Measurements from ENCODE around the gene BFSP2.
"Not testable (repeated sequence)": the region's sequence is repeated elsewhere in the genome, so short reads cannot be mapped to it uniquely, and the experiment has no call there.

The BFSP2 gene

GRCh38 chr3:133487920-133488540, 88.2 kb downstream of the BFSP2 start:
- DNase-seq: no peak

- DNase-seq: no peak
Observed at GRCh38 chr3:133488785-133489367, 89.0 kb downstream of the BFSP2 start.

GRCh38 chr3:133489466-133490085, 89.7 kb downstream of the BFSP2 start:
- no peak for DNase-seq

GRCh38 chr3:133490468-133491351, 90.9 kb downstream of the BFSP2 start:
- DNase-seq: no peak

GRCh38 chr3:133491481-133492059, 91.7 kb downstream of the BFSP2 start:
- no peak for DNase-seq

DNA sequence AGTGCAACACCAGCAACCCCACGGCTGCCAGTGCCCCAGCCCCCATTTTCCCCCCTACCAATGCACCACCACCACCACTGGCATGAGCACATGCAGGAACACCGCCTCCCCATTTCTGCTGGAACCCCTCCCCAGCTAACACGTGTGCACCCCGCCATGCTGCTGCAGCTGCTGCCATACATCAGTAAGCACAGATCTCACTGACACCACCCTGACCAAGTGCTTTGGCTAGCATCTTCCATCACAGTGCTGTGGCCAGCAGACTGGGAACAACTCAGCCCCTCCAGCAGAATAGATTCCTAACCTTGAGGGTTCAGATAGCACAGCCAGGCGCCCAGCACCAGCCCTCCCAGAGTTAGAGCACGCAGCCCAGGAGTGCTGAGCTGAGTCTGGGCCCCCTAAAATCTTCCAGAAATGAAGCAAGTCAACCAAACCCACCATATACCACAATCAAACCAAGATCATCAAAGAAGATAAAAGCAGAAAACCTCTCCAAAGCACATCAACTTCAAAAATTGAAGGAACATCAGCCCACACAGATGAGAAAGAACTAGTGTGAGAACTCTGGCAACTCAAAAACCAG, 92.4 kb downstream of the BFSP2 start:
- DNase-seq: no peak

- DNase-seq: no peak
Observed at GRCh38 chr3:133494469-133494868, 94.6 kb downstream of the BFSP2 start.

DNA sequence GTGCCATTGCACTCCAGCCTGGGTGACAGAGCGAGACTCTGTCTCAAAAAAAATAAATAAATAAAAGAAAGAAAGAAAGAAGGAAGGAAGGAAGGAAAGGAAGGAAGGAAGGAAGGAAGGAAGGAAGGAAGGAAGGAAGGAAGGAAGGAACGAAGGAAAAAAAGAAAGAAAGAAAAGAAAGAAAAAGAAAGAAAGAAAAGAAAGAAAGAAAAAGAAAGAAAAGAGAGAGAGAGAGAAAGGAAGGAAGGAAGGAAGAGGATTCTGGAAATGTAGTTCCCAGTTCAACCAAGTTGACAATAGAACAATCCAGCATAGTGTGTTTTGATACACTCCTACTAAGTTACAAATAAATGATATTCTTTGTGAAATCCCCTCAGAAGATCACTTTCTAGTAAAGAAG, 102.7 kb downstream of the BFSP2 start:
- DNase-seq: not testable (repeated sequence)

DNA sequence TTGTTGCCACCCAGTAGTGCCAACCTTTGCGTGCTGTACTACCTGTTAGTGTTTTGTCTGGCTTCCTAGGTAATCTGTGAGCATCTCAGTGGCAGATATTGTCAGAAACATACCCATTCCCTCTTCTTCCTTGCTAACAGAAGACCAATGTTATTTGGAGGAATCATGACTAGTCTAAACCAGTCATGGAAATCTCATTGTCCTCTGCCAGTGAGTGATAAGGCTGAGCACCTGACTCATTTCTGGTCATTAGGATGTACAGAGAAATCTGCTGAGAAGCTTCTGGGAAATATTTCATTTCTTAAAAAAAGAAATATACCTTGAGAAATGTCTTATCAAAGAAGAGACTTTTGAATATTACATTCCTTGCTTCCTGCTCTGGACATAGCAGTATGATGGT, 103.6 kb downstream of the BFSP2 start:
- no peak for DNase-seq

GRCh38 chr3:133504736-133505135, 104.9 kb downstream of the BFSP2 start:
- no peak for DNase-seq

- no peak for DNase-seq
Observed at GRCh38 chr3:133505813-133506212, 106.0 kb downstream of the BFSP2 start.

DNA sequence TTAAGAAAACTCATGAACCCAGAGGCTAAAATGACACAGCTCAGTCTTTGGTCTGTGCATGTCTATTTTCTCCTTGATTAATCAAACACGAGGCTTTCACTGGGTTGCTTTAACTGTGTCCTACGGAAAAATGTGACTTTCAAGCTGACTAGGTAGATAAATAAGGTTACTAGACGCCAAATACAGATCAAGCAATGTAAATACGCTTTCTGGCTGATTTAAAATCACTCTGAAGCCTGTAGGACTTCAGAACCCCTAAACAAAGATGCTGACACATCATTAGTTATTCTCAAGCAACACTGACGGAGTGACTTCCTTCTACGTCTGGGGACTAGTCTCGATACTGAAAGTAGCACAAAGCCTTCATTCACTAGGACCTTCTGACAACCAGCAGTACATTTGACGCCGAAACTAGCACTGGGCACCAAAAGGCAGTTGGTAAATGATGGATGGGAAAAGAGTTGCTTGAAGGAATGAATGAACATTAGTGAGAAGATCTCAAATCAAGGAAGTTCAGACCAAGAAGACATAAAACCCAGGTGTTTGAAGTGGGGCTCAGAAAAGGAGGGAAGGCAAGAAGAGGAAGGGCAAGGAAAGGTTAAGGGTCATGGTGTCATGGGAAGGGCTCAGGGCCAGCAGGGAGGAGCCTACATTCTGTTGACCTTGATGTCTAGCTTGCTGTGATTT, 106.5 kb downstream of the BFSP2 start:
- DNase-seq: no peak

DNA sequence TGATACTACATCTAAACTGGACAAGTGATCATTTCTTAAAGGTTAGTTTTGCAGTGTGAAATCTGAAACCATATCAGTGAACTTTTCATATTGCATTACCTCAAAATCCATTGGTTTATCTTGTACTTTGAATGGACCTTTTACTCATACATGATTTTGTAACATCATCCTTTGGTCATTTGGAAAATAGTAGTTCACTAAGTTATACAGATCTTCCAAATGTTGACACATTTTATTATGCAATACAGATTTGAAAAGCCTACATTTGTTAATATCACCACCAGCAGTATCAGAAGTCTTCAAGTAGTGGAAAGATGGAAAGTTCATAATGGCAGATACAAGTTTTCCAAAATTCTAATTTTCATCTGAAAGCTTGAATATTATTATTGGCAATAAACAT, 109.6 kb downstream of the BFSP2 start:
- no peak for DNase-seq

DNA sequence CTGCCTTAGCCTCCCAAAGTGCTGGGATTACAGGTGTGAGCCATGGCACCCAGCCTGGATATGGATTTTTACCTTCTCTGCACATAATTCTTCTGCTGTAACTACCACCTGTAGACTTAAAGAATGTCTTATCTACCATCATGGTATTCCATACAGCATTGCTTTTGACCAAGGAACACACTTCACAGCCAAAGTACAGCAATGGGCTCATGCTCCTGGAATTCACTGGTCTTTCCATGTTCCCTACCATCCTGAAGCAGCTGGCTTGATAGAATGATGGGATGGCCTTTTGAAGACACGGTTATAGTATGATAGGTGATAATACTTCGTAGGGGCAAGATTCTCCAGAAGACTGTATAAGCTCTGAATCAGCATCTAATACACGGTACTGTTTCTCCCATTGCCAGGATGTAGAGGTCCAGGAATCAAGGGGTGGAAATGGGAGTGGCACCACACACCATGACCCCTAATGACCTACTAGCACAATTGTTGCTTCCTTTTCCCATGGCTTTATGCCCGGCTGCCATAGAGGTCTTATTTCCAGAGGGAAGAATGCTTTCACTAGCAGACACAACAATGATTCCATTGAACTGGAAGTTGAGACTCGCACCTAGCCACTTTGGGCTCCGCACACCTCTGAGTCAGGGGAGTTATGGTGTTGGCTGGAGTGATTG, 112.7 kb downstream of the BFSP2 start:
- no peak for DNase-seq

- DNase-seq: no peak
Observed at GRCh38 chr3:133514418-133514817, 114.6 kb downstream of the BFSP2 start.

GRCh38 chr3:133515127-133515526, 115.3 kb downstream of the BFSP2 start:
- no peak for DNase-seq

GRCh38 chr3:133520286-133520685, 120.4 kb downstream of the BFSP2 start:
- DNase-seq: no peak

DNA sequence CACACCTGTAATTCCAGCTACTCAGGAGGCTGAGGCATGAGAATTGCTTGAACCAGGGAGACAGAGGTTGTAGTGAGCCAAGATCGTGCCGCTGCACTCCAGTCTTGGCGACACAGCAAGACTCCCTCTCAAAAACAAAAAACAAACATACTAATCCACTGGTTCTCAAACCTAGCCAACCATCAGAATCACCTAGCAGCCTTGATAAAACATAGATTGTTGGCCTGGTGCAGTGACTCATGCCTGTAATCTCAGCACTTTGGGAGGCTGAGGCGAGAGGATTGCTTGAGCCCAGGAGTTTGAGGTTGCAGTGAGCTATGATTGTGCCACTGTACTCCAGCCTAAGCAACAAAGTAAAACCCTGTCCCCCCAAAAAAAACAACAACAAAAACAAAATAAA, 121.1 kb downstream of the BFSP2 start:
- not testable (repeated sequence) for DNase-seq

GRCh38 chr3:133521946-133522345, 122.1 kb downstream of the BFSP2 start:
- no peak for DNase-seq

GRCh38 chr3:133523758-133524157, 123.9 kb downstream of the BFSP2 start:
- not testable (repeated sequence) for DNase-seq

All from cortex of kidney (tissue), 1 donor.